Fibroblast of mammary gland (primary cell): ENCODE results near the gene PTPRN2.

Experiments
- DNase-seq: peaks from one replicate; pipeline ENCODE4 v3.0.0-alpha.2; 2010; ENCODE audit warnings: low read depth
- H3K4me3 ChIP-seq: 2 replicates; pipeline ENCODE4 v1.5.1; 2011; ENCODE audit warnings: low read depth, mild to moderate bottlenecking, low read length, moderate library complexity; ENCODE audit not compliant: control insufficient read depth
- TF ChIP-seq, protein P1 (sequence below): conservative IDR thresholded peaks from 2 replicates; pipeline ENCODE4 v1.5.1; 2011; ENCODE audit warnings: low read depth, low read length, inconsistent platforms; ENCODE audit not compliant: control insufficient read depth, insufficient read depth

PTPRN2 gene

DNA sequence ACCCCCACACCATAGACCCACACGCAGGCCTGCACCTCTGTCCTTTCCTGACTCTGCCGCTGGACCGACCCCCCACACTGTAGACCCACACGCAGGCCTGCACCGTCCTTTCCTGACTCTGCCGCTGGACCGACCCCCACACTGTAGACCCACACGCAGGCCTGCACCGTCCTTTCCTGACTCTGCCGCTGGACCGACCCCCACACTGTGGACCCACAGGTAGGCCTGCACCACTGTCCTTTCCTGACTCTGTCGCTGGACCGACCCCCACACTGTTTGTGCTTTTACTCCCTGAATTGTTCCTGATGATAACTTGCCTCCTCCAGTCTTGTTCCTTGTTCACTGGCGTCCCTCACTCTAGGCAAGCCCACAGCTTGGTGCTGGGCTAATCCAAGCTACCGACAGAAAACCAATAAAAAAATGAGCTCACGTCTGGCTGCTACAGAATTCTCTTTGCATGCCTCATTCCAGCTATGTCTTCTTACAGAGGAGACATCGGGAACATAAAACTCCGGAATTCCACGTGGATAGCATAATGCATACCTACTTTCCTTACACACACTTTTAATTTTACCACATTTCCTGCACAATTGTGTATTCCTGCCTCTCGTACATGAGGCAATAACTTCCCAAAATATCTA is 494.3 kb downstream of the PTPRN2 start:
- H3K4me3 ChIP-seq: no peak overlapping the region
- TF ChIP-seq, protein P1, sequence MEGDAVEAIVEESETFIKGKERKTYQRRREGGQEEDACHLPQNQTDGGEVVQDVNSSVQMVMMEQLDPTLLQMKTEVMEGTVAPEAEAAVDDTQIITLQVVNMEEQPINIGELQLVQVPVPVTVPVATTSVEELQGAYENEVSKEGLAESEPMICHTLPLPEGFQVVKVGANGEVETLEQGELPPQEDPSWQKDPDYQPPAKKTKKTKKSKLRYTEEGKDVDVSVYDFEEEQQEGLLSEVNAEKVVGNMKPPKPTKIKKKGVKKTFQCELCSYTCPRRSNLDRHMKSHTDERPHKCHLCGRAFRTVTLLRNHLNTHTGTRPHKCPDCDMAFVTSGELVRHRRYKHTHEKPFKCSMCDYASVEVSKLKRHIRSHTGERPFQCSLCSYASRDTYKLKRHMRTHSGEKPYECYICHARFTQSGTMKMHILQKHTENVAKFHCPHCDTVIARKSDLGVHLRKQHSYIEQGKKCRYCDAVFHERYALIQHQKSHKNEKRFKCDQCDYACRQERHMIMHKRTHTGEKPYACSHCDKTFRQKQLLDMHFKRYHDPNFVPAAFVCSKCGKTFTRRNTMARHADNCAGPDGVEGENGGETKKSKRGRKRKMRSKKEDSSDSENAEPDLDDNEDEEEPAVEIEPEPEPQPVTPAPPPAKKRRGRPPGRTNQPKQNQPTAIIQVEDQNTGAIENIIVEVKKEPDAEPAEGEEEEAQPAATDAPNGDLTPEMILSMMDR: no peak
- no peak for DNase-seq

DNA sequence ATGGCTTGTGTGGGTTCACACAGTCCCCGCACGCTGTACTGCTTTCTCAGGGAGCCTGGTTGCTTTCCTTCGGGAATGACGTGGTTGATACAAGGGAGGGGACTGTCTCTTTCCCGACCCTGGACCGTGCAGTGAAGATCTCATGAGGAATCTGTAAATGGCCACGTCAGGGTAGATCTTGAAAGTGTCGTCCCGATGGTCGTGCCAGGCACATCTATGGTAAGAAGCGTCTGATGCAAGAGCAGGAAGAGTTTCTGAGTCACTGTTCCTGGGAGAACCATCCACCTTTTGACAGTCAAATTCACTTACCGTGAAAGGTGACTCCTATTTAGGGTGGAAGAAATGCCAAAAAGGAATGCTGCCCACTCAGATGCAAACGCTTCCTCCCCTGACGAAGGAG is 500.4 kb downstream of the PTPRN2 start:
- no peak overlapping the region for H3K4me3 ChIP-seq
- no peak for DNase-seq
- TF ChIP-seq, protein P1: no peak

DNA sequence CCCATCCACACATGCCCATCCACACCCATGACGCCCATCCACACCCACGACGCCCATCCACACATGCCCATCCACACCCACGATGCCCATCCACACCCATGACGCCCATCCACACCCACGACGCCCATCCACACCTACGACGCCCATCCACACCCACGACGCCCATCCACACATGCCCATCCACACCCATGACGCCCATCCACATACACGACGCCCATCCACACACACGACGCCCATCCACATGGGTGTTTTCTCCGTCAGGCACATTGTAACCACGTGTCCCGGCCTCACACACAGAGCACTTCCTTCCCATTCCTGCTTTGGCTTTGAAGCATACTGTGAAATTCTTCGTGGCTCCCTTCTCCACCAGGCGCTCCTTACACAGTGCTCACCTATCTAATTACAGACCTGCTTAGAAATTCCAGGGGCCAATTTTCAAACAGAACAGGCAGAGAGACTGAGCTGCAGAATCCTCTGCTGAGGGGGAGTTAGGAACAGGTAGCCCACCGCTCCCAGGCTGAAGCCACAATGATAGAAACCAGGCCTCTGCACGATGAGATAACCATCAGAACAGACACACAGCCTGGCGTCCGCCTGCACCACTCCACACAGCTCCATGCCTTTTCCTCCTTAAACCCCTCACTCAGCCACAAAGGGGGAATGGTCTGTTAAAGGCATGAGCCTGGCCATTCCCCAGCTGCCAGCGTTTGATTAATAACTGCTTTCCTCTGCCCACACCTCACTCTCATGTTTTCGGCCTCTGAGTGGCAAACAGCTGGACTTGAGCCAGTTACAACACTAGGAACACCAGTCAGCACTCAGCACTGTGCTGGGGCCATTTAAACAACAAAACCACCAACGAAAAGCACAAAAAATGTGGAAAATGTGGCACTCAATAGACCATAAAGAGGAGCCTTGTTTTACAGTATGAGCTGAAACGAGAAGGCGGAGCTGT is 501.6 kb downstream of the PTPRN2 start:
- TF ChIP-seq, protein P1: no peak

DNA sequence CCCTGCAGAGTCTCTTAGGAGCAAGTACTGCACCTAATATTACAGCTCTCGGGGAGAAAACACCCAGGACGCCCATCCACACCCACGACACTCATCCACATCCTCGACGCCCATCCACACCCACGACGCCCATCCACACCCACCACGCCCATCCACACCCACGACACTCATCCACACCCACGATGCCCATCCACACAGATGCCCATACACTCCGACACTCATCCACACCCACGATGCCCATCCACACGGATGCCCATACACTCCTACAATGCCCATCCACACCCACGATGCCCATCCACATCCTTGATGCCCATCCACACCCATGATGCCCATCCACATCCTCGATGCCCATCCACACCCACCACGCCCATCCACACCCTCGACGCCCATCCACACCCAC is 503.1 kb downstream of the PTPRN2 start:
- TF ChIP-seq, protein P1: no peak
- H3K4me3 ChIP-seq: no peak overlapping the region
- DNase-seq: no peak

More for the DNA sequence above, 501.6 kb downstream of the PTPRN2 start:
- H3K4me3 ChIP-seq: no peak overlapping the region
- no peak for DNase-seq

DNA sequence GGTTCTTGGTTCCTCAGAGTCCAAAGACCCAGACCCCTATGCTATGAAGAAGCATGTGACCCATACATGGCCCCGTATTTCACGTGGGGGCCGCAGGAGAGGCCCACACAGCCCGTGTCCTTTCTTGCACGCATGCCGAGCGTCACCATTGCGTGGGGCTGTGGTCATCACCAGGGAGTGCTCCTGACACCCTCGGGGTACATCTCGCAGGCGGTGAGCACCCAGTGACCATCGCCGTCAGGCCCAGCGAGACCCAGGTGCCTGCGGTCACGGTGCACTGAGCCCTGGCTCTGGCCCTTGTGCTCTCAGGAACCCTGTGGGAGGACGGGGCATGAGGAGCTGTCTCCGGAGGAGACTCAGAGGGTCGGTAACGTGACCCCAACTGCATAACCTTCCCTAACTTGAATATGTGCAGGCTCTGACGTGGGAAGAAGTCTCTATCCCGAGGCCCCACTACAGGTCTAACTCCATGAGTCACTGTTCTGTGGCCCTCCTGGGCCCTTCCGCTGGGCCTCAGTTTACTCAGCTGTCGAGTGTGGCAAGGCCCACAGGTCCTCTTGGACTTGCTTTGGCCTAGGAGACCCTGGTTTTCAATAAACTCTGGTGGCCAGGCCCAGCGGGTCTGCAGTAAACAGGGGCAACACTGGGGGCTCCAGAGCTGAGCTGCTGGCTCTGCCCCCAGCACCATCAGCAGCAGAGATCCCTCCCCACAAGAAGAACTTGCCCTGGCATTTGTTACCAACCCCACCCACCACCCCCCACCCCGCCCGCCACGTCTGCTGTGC is 503.9 kb downstream of the PTPRN2 start:
- no peak overlapping the region for H3K4me3 ChIP-seq
- no peak for DNase-seq
- TF ChIP-seq, protein P1: no peak

DNA sequence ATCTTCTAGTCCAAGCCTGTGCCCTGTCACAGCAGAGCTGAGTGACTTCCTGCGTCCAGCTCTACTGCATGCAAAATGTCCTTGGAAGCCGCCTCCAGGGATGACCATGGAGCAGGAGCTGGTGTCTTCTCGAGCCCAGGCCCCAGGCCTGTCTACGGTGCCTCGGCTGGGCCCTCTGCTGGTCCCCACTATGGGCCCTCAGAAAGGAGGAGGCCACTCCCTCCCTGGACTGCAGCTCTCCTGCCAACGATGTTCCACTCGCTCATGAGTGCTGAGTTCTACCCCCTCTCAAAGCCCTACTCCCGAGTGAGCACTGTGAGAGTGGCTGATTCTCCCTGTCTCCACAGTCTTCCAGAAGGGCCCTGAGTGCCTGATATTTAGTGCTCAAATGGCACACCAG is 504.9 kb downstream of the PTPRN2 start:
- TF ChIP-seq, protein P1: no peak
- DNase-seq: no peak
- H3K4me3 ChIP-seq: no peak overlapping the region
